HepG2 (cell line): Measurements from ENCODE around the gene SHISA5. TPM values are rescaled to one million over a fixed set of nuclear protein-coding genes. Genes with fewer than 3 reads are reported as not detected.
A peak's percentile ranks its signal among the peaks of the same experiment; 100 is the strongest.

ENCODE experiments used
- AHR ChIP-seq: IDR thresholded peaks from 2 replicates; pipeline ENCODE4 v1.6.1; 2018; ENCODE audit warnings: missing genetic modification reagents, missing compliant biosample characterization
- CREM ChIP-seq, 2 experiments: sonication (generic) in 1 of 2; formaldehyde crosslinking in 1 of 2; IDR thresholded peaks; 2 replicates each; pipeline versions ENCODE4 v1.4.0 to v1.6.1; 2016 to 2020; ENCODE audit warnings: antibody characterized with exemption in 1 of 2, mild to moderate bottlenecking in 1 of 2, missing genetic modification reagents in 1 of 2
- HDAC6 ChIP-seq: fragments of 200-600 bp; sonication (generic); IDR thresholded peaks from 2 replicates; pipeline ENCODE4 v1.7.0; 2017; ENCODE audit warnings: mild to moderate bottlenecking, antibody characterized with exemption, low read length, low read depth
- KDM2A ChIP-seq: sonication (generic); formaldehyde crosslinking; IDR thresholded peaks from 2 replicates; pipeline ENCODE4 v1.4.0; 2020; ENCODE audit warnings: low read depth, missing genetic modification reagents, borderline replicate concordance
- LRRFIP1 ChIP-seq: sonication (generic); formaldehyde crosslinking; conservative IDR thresholded peaks from 2 replicates; pipeline ENCODE4 v1.4.0; 2020; ENCODE audit warnings: missing genetic modification reagents
- MLLT10 ChIP-seq: sonication (generic); formaldehyde crosslinking; IDR thresholded peaks from 2 replicates; pipeline ENCODE4 v1.4.0; 2020; ENCODE audit warnings: missing genetic modification reagents
- NFE2 ChIP-seq: sonication (generic); formaldehyde crosslinking; IDR thresholded peaks from 2 replicates; pipeline ENCODE4 v1.4.0; 2020; ENCODE audit warnings: missing genetic modification reagents
- NRL ChIP-seq: sonication (generic); formaldehyde crosslinking; IDR thresholded peaks from 2 replicates; pipeline ENCODE4 v1.5.0; 2020; ENCODE audit warnings: missing genetic modification reagents, mild to moderate bottlenecking, moderate library complexity, borderline replicate concordance
- PRPF4 ChIP-seq: fragments of 200-400 bp; formaldehyde crosslinking; IDR thresholded peaks from 2 replicates; pipeline ENCODE4 v1.6.1; 2016; ENCODE audit warnings: low read length, low read depth; ENCODE audit not compliant: poor library complexity, severe bottlenecking
- RAD21 ChIP-seq: fragments of 450-650 bp; formaldehyde crosslinking; IDR thresholded peaks from 2 replicates; pipeline ENCODE4 v1.5.0; 2020; ENCODE audit warnings: mild to moderate bottlenecking
- RBM22 ChIP-seq: fragments of 200-400 bp; formaldehyde crosslinking; optimal IDR thresholded peaks from 2 replicates; pipeline ENCODE3; 2017; ENCODE audit warnings: mild to moderate bottlenecking, low read length, moderate library complexity
- ZFP62 ChIP-seq: sonication (generic); formaldehyde crosslinking; IDR thresholded peaks from 2 replicates; pipeline ENCODE4 v1.4.0; 2020; ENCODE audit warnings: missing genetic modification reagents
- ZNF101 ChIP-seq: sonication (generic); formaldehyde crosslinking; IDR thresholded peaks from 2 replicates; pipeline ENCODE4 v1.4.0; 2020; ENCODE audit warnings: mild to moderate bottlenecking, low read depth, missing genetic modification reagents, borderline replicate concordance
- ZNF224 ChIP-seq: sonication (generic); formaldehyde crosslinking; IDR thresholded peaks from 2 replicates; pipeline ENCODE4 v1.5.0; 2020; ENCODE audit warnings: mild to moderate bottlenecking, missing genetic modification reagents
- ZNF251 ChIP-seq: sonication (generic); formaldehyde crosslinking; IDR thresholded peaks from 2 replicates; pipeline ENCODE4 v1.9.0; 2021; ENCODE audit warnings: mild to moderate bottlenecking, missing genetic modification reagents
- ZNF253 ChIP-seq: sonication (generic); formaldehyde crosslinking; IDR thresholded peaks from 2 replicates; pipeline ENCODE4 v1.8.0; 2022; ENCODE audit warnings: mild to moderate bottlenecking, missing genetic modification reagents, borderline replicate concordance
- ZNF282 ChIP-seq: fragments of 450-650 bp; IDR thresholded peaks from 2 replicates; pipeline ENCODE4 v1.6.1; 2018; ENCODE audit not compliant: partially characterized antibody
- ZNF326 ChIP-seq: sonication (generic); formaldehyde crosslinking; IDR thresholded peaks from 2 replicates; pipeline ENCODE4 v1.4.0; 2020; ENCODE audit warnings: missing genetic modification reagents, borderline replicate concordance
- ZNF343 ChIP-seq: sonication (generic); formaldehyde crosslinking; IDR thresholded peaks from 2 replicates; pipeline ENCODE4 v1.4.0; 2020; ENCODE audit warnings: mild to moderate bottlenecking, missing genetic modification reagents
- ZNF484 ChIP-seq: sonication (generic); formaldehyde crosslinking; IDR thresholded peaks from 2 replicates; pipeline ENCODE4 v1.5.1; 2020; ENCODE audit warnings: mild to moderate bottlenecking, low read depth, missing genetic modification reagents, borderline replicate concordance
- ZNF609 ChIP-seq: sonication (generic); formaldehyde crosslinking; IDR thresholded peaks from 2 replicates; pipeline ENCODE4 v1.4.0; 2020; ENCODE audit warnings: mild to moderate bottlenecking, missing genetic modification reagents, borderline replicate concordance
- ZNF737 ChIP-seq: sonication (generic); formaldehyde crosslinking; IDR thresholded peaks from 2 replicates; pipeline ENCODE4 v1.5.0; 2020; ENCODE audit warnings: missing genetic modification reagents, mild to moderate bottlenecking, borderline replicate concordance
- ZNF782 ChIP-seq: sonication (generic); formaldehyde crosslinking; IDR thresholded peaks from 2 replicates; pipeline ENCODE4 v1.4.0; 2020; ENCODE audit warnings: missing genetic modification reagents, mild to moderate bottlenecking, borderline replicate concordance
- polyA plus RNA-seq, 8 experiments: library from polyadenylated mRNA; depleted of rRNA in 3 of 8; stranded (reverse) in 7 of 8; unstranded in 1 of 8; fragments of >200 nt; fragmentation: Illumina TruSeq in 4 of 8; extraction: Trizol in 4 of 8; gene quantifications; 2 replicates each; pipeline versions ENCODE4 v1.2.1 to v1.2.3, GENCODE V29; 2011 to 2016; ENCODE audit warnings: low read depth in 4 of 8, missing spikeins in 1 of 8, mixed read lengths in 1 of 8; ENCODE audit not compliant: insufficient read depth in 1 of 8
- total RNA-seq, 5 experiments: library from RNA; depleted of rRNA; stranded (reverse); fragments of >200 nt; fragmentation: Illumina TruSeq; extraction: Trizol; gene quantifications; 2 replicates each; pipeline ENCODE4 v1.2.3, GENCODE V29; 2016; ENCODE audit warnings: low read depth in 1 of 5

Gene SHISA5
- total and polyA plus RNA-seq, 2 of the 13 experiments (the other 11 are each of a cell fraction or from before 2014, with no cell fraction given), result 75.8 to 91.4 TPM

- TF ChIP-seq NRL (CRISPR knock-in tag) (peak; percentile 15; the same call in 1 of the 2 replicates), ZNF343 (CRISPR knock-in tag) (peak; percentile 66; the same call in 1 of the 2 replicates), KDM2A (peak; percentile 56; the same call in 1 of the 2 replicates), ZNF484 (0 out of 2 replicates have a peak, but pooled peaks have one; percentile 66), ZNF101 (peak; percentile 88; the same call in 1 of the 2 replicates), ZNF251 (CRISPR knock-in tag) (no peak), MLLT10 (CRISPR knock-in tag) (no peak), LRRFIP1 (CRISPR knock-in tag) (no peak), ZNF326 (CRISPR knock-in tag) (no peak), PRPF4 (no peak), ZNF282 (no peak), ZNF253 (CRISPR knock-in tag) (no peak), HDAC6 (no peak), ZFP62 (CRISPR knock-in tag) (no peak), AHR (no peak), CREM (IDR thresholded peaks at IDR 0.05) (peak; percentile 88), CREM (CRISPR knock-in tag; IDR thresholded peaks at IDR 0.05) (no peak), ZNF737 (CRISPR knock-in tag) (no peak), RBM22 (no peak), ZNF224 (peak; percentile 63; the same call in 1 of the 2 replicates), ZNF609 (CRISPR knock-in tag) (peak; percentile 97), NFE2 (CRISPR knock-in tag) (no peak), ZNF782 (peak; percentile 62; the same call in 1 of the 2 replicates), RAD21 (no peak)
Observed at GRCh38 chr3:48429960-48430707, 73.8 kb downstream of the SHISA5 start, which contains the start of gene PLXNB1 (continued).
